Aorta (tissue), 5 donors: ENCODE results near the gene RNU7-1. TPM values are rescaled to one million over a fixed set of nuclear protein-coding genes. Genes with fewer than 3 reads are reported as not detected.

Source experiments
- ATAC-seq: fragments of 200-7000 bp; cut with Tn5 transposase; one replicate; pipeline ENCODE4 v1.9.1; 2022; ENCODE audit warnings: moderate library complexity; ENCODE audit not compliant: low FRiP score
- DNase-seq, 2 donors: peaks; one replicate each; pipeline ENCODE4 v3.0.0-alpha.2; 2020
- H3K27ac ChIP-seq, 2 donors: one replicate each; pipeline ENCODE4 v1.5.1; 2013; ENCODE audit warnings: low read length in 2 of 2, mild to moderate bottlenecking in 2 of 2, moderate library complexity in 2 of 2, control low read depth in 1 of 2, inconsistent platforms in 1 of 2, low read depth in 1 of 2
- H3K27me3 ChIP-seq, 2 donors: one replicate each; pipeline ENCODE4 v1.6.1; 2013; ENCODE audit warnings: control low read depth in 1 of 2, low read length in 1 of 2, mild to moderate bottlenecking in 1 of 2, moderate library complexity in 1 of 2; ENCODE audit not compliant: insufficient read depth in 2 of 2, control insufficient read depth in 1 of 2
- H3K36me3 ChIP-seq, 2 donors: one replicate each; pipeline ENCODE4 v1.6.1; 2013; ENCODE audit warnings: control low read depth in 1 of 2, low read length in 1 of 2, mild to moderate bottlenecking in 1 of 2; ENCODE audit not compliant: insufficient read depth in 2 of 2, control insufficient read depth in 1 of 2
- H3K4me1 ChIP-seq, 2 donors: one replicate each; pipeline ENCODE4 v1.6.1; 2013; ENCODE audit warnings: low read length in 2 of 2, control low read depth in 1 of 2, mild to moderate bottlenecking in 1 of 2, moderate library complexity in 1 of 2; ENCODE audit not compliant: insufficient read depth in 2 of 2, control insufficient read depth in 1 of 2
- H3K4me3 ChIP-seq, 2 donors: one replicate each; pipeline ENCODE4 v1.5.1; 2013; ENCODE audit warnings: low read length in 2 of 2, control low read depth in 1 of 2, mild to moderate bottlenecking in 1 of 2
- H3K9me3 ChIP-seq: one replicate; pipeline ENCODE4 v1.6.1; 2013; ENCODE audit warnings: mild to moderate bottlenecking, low read length; ENCODE audit not compliant: control insufficient read depth
- WGBS, 2 donors: extraction: QIAGEN DNeasy Blood & Tissue Kit; methylation state at CpG; one replicate each; pipeline ENCODE4 v1.1.7; 2013; 5-methylcytosine and 5-hydroxymethylcytosine counted together
- intact Hi-C, 2 donors: fragments of 100-400 bp; cut with DNase I; formaldehyde crosslinking; loops; one replicate each; pipeline versions ENCODE4 v1.14.2 to v1.15.0; 2022
- polyA plus RNA-seq, 2 donors: library from polyadenylated mRNA; stranded (reverse); fragments of 200-250 nt; gene quantifications; one replicate each; pipeline ENCODE4 v1.2.3, GENCODE V29; 2013
- total RNA-seq, 2 donors: library from RNA; stranded (reverse); fragmentation: NEBNext Ultra II Directional; extraction: Animal tissue kit (Norgen Biotek cat#: 25700); gene quantifications; one replicate each; pipeline ENCODE4 v1.2.1, GENCODE V29; 2021
- donor health status: healthy with polysubstance abuse.
- donor health status: Bipolar disorder and iron deficiency.
- donor health status: DM: no; HTN: no; CAD: no.
- donor health status: DM: no; HTN: no; CAD: no.
- donor health status: DM: yes; HTN: yes; CAD: no.

RNU7-1 gene
- total and polyA plus RNA-seq, 4 donors, result not detected

GRCh38 chr12:6935371-6936193, 8.0 kb upstream of the RNU7-1 start:
- Histone ChIP-seq H3K27me3 (no peaks in the 10 kb centered on the region), H3K9me3 (no peaks in the 10 kb centered on the region), H3K36me3 (peaks cover 3 to 5% of the 10 kb centered on the region in 2 donors), H3K27ac (no peak overlapping the region), H3K4me1 (no peaks in the 10 kb centered on the region), H3K4me3 (no peak overlapping the region)
- DNase-seq (no peak), ATAC-seq (no peak)
- intact Hi-C loops, result no loop called here
- WGBS, 2 donors, result 58 to 61% methylated on average over 14 of the region's 14 CpGs

DNA sequence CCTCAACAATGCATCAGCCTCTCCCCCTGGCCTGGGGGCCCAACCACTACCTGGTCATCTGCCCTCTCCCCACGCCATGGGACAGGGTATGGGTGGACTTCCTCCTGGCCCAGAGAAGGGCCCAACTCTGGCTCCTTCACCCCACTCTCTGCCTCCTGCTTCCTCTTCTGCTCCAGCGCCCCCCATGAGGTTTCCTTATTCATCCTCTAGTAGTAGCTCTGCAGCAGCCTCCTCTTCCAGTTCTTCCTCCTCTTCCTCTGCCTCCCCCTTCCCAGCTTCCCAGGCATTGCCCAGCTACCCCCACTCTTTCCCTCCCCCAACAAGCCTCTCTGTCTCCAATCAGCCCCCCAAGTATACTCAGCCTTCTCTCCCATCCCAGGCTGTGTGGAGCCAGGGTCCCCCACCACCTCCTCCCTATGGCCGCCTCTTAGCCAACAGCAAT, 7.4 kb upstream of the RNU7-1 start:
- H3K4me1 ChIP-seq, result no peaks in the 10 kb centered on the region
- 82 to 86% methylated on average over 3 of the region's 3 CpGs for WGBS, 2 donors
- peaks cover 3 to 8% of the 10 kb centered on the region in 2 donors for H3K36me3 ChIP-seq
- intact Hi-C loops, result no loop called here
- H3K27ac ChIP-seq, result no peak overlapping the region
- no peaks in the 10 kb centered on the region for H3K9me3 ChIP-seq
- no peak overlapping the region for H3K4me3 ChIP-seq
- no peak for ATAC-seq
- H3K27me3 ChIP-seq, result no peaks in the 10 kb centered on the region
- no peak for DNase-seq

GRCh38 chr12:6936636-6937480, 6.8 kb upstream of the RNU7-1 start:
- Histone ChIP-seq H3K36me3 (peaks cover 3 to 8% of the 10 kb centered on the region in 2 donors), H3K27me3 (no peaks in the 10 kb centered on the region), H3K9me3 (no peaks in the 10 kb centered on the region), H3K4me1 (no peaks in the 10 kb centered on the region), H3K27ac (peak overlapping the region; percentile 43 to 53), H3K4me3 (peak overlapping the region; percentile 8 to 49)
- WGBS, 2 donors, result 18 to 26% methylated on average over 33 to 36 of the region's 36 CpGs
- ATAC-seq (peak; percentile 22), DNase-seq (no peak)
- intact Hi-C loops, result no loop called here

DNA sequence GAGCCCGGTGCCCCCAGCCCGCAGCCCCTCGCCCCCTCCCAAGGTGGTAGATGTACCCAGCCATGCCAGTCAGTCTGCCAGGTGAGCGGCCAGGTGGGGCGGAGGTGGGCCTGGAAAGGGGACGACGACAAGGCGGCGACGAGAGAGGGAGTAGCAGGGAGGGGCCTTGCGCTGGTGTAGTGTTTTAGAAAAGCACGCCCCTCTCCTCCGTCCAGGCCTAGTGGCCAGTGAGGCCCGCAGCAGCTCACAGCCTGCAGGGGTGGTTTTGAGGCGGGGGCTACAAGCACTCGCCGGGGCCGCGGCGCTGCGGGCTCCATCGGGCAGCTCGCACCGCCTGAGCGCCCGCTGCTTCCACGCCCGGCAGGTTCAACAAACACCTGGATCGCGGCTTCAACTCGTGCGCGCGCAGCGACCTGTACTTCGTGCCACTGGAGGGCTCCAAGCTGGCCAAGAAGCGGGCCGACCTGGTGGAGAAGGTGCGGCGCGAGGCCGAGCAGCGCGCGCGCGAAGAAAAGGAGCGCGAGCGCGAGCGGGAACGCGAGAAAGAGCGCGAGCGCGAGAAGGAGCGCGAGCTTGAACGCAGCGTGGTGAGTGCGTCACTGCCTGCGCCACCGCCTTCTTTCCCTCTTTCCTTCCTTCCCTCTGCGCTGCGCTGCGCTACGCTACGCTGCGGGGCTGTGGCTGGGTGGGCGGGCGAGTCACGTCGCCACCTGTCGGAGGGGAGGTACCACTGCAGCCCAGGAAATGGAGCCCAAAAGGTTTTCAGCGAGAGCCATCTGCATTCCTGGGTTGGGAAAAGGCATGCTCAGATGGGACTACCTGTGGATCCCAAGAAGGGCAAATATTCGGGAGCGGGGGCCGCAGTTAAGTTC, 5.9 kb upstream of the RNU7-1 start:
- DNase-seq (peak; percentile 96 to 97), ATAC-seq (peak; percentile 94)
- intact Hi-C loops, result loop anchor here in 1 of 2 donors (2.0 kb wide), 1 partner anchor 69 kb away; no protein-coding TSS in a partner anchor
- H3K9me3 ChIP-seq, result no peaks in the 10 kb centered on the region
- WGBS, 2 donors, result 1% methylated on average over 71 to 80 of the region's 80 CpGs
- no peaks in the 10 kb centered on the region for H3K27me3 ChIP-seq
- H3K27ac ChIP-seq, result peak overlapping the region; percentile 43 to 53
- H3K4me1 ChIP-seq, result no peaks in the 10 kb centered on the region
- H3K4me3 ChIP-seq, result peak overlapping the region; percentile 8 to 49
- peaks cover 3 to 8% of the 10 kb centered on the region in 2 donors for H3K36me3 ChIP-seq

DNA sequence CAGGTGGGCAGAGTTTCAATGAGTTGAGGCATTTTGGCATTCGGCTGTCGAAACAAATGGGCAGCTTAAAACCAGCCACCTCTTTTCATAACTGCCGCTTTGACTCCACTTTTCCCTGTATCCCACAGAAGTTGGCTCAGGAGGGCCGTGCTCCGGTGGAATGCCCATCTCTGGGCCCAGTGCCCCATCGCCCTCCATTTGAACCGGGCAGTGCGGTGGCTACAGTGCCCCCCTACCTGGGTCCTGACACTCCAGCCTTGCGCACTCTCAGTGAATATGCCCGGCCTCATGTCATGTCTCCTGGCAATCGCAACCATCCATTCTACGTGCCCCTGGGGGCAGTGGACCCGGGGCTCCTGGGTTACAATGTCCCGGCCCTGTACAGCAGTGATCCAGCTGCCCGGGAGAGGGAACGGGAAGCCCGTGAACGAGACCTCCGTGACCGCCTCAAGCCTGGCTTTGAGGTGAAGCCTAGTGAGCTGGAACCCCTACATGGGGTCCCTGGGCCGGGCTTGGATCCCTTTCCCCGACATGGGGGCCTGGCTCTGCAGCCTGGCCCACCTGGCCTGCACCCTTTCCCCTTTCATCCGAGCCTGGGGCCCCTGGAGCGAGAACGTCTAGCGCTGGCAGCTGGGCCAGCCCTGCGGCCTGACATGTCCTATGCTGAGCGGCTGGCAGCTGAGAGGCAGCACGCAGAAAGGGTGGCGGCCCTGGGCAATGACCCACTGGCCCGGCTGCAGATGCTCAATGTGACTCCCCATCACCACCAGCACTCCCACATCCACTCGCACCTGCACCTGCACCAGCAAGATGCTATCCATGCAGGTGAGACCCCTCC, 5.0 kb upstream of the RNU7-1 start:
- Histone ChIP-seq H3K4me3 (no peak overlapping the region), H3K36me3 (peaks cover 3 to 8% of the 10 kb centered on the region in 2 donors), H3K9me3 (no peaks in the 10 kb centered on the region), H3K4me1 (no peaks in the 10 kb centered on the region), H3K27ac (peak overlapping the region in 1 of 2 donors; percentile 4), H3K27me3 (no peaks in the 10 kb centered on the region)
- no peak for ATAC-seq
- intact Hi-C loops, result loop anchor here in 1 of 2 donors (2.0 kb wide), 1 partner anchor 70 kb away; no protein-coding TSS in a partner anchor
- 77 to 81% methylated on average over 32 of the region's 32 CpGs for WGBS, 2 donors
- no peak for DNase-seq

- WGBS, 2 donors, result 58 to 60% methylated on average over 2 of the region's 2 CpGs
- intact Hi-C loops, result loop anchor here in 1 of 2 donors (2.0 kb wide), 1 partner anchor 70 kb away; no protein-coding TSS in a partner anchor
- H3K27me3 ChIP-seq, result peaks cover 0 to 4% of the 10 kb centered on the region in 2 donors
- peaks cover 0 to 7% of the 10 kb centered on the region in 2 donors for H3K36me3 ChIP-seq
- ATAC-seq (no peak), DNase-seq (no peak)
- no peaks in the 10 kb centered on the region for H3K4me1 ChIP-seq
- H3K9me3 ChIP-seq, result no peaks in the 10 kb centered on the region
- no peak overlapping the region for H3K27ac ChIP-seq
- no peak overlapping the region for H3K4me3 ChIP-seq
These were observed 4.5 kb upstream of the RNU7-1 start for GRCh38 chr12:6939191-6939540.

DNA sequence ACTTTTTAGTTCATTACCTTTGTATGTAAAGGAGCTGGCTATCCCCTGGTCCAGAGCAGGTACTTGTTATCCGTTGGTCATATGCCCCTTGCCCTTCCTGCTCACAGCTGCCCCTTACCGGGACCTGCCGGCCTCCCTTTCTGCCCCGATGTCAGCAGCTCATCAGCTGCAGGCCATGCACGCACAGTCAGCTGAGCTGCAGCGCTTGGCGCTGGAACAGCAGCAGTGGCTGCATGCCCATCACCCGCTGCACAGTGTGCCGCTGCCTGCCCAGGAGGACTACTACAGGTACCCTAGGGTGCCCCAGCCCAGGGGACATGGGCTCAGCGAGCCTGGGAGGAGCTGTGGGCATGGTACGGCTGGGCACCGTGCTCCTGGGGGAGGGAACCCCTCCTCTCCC, 2.3 kb upstream of the RNU7-1 start:
- intact Hi-C loops, result loop anchor here in 1 of 2 donors (5.0 kb wide), 1 partner anchor 74 kb away; the partner anchor contains the start of gene TPI1
- Histone ChIP-seq H3K4me1 (no peaks in the 10 kb centered on the region), H3K27ac (no peak overlapping the region), H3K27me3 (peaks cover 0 to 4% of the 10 kb centered on the region in 2 donors), H3K4me3 (no peak overlapping the region), H3K36me3 (peaks cover 0 to 3% of the 10 kb centered on the region in 2 donors), H3K9me3 (no peaks in the 10 kb centered on the region)
- no peak for ATAC-seq
- 75 to 80% methylated on average over 12 of the region's 12 CpGs for WGBS, 2 donors
- DNase-seq, result no peak
